ENCODE results near the gene LTBP3.

LTBP3 gene

DNA sequence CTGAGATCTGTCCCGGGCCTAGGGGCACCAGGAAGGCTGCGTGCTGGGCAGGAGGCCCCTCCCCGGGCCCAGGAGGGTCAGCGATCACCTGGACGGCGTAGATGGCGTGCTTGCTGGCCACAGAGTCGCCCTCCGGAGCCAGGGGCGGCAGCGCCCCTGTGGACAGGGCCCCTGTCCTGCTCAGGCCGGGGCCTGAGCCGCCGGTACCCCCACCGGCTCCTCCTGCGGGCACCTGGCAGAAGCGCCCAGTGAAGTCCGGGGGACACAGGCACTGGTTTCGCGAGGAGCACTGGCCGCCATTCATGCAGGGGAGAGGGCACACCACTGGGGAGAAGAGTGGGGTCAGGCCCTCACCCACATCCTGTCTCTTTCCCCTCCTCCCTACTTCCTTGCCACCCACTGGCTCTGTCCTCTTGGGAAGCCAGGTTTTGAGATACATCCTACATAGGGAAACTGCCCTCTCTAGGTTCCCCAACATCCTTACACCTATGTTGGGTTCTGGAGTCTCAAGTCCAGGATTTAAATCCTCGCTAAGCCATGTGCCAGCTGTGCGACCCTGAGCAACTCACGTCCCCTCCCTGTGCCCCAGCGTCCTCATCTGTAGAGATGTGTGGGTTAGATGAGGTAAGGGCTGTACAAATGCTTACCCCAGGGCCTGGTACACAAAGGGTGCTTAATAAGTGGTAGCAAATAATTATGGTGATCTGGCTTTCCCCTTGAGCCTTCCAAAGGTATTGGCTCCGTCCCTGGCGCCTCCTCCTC is 3.9 kb downstream of the LTBP3 start:
- no peak for DNase-seq (ENCODE audit: low spot score)

GRCh38 chr11:65553301-65554001 is 4.7 kb downstream of the LTBP3 start:
- no peak for DNase-seq (ENCODE audit: low spot score)

DNA sequence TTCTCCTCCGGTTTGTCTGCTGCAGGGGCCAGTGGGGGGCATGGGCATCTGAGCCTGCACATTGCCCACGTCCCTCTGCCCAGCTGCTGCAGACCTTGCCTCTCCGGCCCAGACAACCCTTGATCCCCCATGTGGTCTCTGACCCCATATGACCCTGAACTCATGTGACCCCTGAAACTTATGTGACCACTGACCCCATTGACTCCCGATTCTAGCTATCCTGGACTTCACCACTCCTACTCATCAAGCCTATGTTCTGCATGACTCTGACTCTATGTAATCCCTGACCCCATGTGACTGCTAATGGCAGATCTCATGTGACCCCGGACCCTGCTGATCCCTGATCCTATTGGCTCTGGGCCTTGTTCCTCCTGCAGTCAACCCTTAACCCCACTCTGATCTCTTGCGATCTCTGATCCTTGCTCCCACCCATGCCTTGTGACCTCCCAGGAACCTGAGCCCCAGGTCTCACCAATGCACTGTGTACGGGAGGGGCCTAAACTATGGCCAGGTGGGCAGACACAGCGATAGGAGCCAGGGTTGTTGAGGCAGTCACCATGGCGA is 5.7 kb downstream of the LTBP3 start:
- DNase-seq (ENCODE audit: low spot score), result no peak

GRCh38 chr11:65551572-65552387 is 6.4 kb downstream of the LTBP3 start:
- DNase-seq (ENCODE audit: low spot score), result no peak

DNA sequence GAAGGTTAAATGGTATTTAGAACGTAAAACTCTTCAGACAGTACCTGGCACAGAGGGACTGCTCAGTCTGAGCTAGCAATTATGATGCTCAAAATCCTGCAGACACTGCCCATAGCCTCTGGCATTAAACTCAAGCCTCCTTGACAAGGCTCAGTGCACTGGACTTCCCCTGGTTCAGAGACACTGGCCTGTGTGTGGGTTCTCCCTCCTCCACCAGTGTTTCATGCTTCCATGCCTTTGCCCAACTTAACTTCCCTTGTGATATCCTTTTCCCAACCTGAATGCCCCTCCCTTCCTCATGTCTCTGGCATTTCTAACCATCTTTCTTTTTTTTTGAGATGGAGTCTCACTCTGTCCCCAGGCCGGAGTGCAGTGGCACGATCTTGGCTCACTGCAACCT is 9.1 kb downstream of the LTBP3 start:
- DNase-seq (ENCODE audit: low spot score), result no peak

- DNase-seq (ENCODE audit: low spot score), result no peak
These were observed 9.8 kb downstream of the LTBP3 start for GRCh38 chr11:65548395-65548794.

GRCh38 chr11:65547446-65548125 is 10.6 kb downstream of the LTBP3 start:
- no peak for DNase-seq (ENCODE audit: low spot score)

DNA sequence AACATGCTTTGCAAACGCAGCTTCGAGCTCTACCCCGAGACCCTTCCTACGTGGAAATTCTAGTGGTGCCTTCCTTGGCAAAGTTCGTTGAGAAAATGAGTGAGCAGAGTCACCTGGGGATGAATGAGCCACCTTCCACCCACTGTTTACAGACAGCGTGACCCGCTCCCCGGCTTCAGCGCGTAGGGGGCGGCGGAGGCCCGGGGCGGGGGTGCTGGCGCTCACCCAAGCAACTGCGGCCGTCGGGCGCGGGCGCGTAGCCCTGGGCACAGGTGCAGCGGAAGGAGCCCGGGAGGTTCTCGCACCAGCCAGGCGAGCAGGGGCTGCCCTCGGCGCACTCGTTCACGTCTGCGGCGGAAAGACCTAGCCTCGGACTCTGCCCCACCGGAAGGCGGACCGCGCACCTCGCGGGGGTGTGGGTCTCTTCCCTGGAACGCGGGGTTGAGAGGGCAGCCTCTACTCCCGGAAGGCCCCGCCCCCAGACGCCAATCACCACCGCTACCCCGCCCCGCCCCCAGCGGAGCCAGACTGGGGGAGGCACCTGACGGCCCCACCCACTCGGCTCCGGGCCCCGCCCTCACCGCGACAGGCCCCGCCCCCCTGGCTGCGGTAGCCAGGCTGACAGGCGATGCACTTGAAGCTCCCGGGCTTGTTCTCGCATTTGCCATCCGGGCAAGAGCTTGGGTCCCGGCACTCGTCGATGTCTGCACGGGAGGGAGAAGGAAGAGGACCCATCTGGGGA is 11.8 kb downstream of the LTBP3 start:
- no peak for DNase-seq (ENCODE audit: low spot score)

DNA sequence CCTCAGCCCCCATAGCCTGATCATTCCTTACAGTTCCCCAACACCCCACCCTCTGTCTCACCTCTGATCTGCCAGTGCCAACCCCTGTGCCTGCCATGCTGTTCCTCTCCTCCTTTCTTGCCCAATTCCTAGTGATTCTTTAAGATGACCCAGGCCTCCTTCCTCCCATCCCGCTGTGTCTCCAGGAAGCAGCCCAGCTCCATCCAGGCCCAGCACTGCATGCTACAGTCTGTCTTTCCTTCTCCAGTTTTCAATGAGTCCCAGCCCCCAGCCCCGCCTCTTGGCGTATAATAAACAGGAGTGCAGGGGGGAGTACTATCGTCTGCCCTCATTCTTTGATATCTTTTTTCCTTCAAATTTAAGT is 12.3 kb downstream of the LTBP3 start:
- no peak for DNase-seq (ENCODE audit: low spot score)

DNA sequence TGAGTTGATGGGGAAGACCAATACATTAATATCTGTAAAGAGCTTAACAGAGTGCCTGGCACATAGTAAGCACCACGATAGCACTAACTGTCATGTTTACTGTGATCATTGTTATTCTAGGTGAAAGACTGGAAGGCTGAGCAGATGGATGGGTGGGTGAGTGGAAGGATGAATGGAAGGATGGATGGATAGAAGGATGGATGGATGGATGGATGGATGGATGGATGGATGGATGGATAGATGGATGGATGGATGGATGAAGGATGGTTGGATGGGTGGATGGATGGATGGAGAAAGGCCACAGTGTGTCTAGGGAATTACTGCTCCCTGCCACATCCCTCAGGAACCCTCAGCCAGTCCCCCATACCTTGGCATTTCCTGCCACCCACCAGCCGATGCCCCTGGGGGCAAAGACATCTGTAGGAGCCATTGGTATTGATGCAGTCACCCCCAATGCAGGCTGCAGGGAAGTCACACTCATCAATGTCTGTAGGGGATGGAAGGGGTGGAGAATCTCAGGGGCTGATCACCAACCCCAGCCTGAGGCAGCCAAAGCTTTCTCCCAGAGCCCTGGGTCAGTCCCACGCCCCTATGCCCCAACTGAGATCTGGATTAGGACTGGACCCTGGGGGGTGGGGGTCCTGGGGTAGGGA is 15.3 kb downstream of the LTBP3 start:
- DNase-seq (ENCODE audit: low spot score), result no peak

DNA sequence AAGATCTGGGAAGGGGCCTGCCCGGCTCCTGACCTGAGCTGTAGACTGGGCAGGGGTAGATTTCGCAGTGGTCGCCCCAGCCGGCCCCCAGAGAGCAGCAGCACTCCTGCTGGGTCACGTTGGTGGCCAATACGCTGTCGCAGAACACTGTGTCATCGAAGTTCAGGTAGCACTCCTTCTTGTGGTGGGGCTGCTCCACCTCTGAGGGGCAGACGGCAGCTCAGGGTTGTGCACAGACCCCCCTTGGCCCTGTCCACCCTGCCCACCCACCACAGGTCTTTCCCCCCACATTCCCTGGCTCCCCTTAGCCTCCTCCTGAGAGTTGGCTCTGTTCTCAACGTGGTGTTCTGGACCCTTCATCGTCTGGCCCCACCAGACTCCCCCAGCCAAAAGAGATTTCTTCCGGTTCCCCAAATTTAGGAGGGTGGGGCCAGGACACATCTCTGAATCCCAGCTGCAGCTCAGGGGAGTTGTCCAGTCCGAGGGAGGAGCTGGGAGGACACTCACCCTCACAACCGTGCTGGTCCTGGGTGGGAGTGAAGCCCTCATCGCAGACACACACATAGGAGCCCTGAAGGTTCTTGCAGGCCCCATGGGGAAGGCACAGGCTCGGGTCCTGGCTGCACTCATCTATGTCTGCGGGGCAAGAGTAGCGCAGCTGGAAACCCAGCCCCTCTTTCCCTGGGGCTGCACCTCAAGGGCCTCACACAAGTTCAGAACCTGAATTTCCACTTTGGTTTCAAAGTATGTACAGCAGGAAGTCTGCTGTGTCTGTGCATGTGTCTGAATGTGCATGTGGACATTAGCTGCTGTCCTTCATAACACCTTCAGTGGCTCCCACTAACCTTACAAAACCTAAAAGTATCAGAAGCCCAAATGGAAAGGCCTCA is 16.8 kb downstream of the LTBP3 start:
- no peak for DNase-seq (ENCODE audit: low spot score)

DNA sequence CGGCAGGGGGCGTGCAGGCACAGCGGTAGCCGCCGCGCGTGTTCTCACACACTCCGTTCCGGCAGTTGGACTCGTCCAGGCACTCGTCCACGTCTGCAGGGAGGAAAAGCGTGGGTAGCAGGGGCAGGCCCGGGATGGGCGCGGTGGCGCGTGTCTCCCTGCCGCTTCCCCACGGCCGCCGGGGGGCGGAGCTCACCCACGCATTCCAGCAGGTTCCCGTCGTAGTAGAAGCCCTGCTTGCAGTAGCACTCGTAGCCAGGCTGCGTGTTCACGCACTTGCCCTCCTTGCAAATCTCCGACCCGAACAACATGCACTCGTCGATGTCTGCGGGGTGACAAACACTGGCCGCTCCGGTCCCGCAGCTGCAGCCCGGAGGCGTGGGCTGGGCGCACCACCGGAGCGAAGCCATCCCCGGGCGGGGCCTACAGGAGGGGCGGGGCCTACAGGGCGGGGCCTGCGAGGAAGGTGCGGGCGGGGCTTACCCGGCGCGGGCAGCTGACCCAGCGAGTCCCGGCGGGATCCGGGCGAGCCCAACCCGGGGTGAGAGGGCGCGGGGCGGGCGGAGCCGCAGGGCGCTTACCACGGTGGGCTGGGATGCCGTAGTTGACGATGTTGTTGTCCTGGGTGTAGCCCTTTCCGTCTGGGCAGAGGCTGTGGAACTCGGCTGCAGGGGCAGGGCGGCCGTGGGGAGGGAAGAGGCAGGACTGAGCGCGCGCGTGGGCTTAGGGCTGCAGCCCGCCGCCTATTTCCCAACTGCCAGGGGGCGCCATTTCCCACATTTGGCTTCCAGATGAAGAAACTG is 17.7 kb downstream of the LTBP3 start:
- DNase-seq (ENCODE audit: low spot score), result peak; percentile 86

DNA sequence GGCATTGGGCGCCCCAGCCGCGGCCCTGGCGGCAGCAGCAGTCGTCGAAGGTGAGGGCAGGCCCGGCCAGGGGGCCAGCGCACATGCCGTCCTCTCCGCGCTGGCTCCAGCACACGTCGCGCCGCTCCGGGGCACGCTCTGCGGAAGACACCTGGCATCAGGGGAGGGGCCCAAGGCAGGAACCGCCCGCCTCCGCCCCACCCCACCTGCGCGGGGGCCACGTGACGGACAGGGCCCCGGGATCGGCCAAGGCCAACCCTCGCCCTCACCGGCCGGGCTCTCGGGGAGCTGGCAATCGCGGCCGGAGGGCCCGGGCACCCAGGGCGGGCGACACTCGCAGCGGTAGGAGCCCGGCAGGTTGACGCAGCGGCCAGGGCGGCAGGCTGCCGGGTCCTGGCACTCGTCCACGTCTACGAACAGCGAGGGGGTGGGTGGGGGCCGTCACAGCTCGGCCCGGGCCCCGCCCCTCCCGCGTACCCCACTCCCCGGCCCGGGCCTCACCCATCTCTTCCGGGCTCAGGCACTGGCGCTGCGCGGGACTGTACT is 18.3 kb downstream of the LTBP3 start:
- no peak for DNase-seq (ENCODE audit: low spot score)

DNA sequence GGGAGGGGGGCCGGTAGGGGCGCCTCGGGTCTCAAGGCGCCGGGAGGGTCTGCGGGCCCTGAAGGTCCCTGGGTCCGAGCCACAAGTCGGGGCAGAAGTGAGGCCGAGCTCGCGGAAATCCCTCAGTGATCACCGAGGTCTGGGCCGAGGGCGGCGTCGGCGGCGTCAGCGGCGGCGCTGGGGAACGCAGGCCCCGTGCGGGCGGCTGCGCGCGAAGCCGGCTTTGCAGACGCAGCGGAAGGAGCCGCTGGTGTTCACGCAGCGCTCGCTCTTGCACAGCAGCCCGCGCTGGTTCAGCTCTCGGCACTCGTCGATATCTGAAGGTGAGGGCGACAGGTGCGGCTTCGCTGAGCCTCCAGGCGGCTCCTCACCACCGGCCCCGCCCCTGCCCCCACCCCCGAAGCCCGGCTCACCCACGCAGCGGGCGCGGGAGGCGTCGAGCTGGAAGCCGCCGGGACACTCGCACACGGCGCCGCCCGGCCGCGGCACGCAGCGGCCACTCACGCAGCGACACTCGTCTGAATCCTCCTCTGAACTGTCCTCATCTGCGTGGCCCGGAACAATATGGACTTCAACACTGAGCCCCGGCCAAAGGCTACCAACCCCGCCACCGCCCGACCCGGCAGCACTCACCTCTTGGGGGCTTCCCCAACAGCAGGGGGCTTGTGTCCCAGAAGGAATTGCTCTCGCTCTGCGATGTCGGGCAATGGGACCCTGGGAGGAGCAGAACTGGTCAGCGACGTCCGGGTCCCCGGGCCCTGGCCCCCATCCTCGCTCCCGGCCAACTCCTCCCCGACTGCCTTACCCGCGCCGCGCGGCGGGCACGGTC is 19.0 kb downstream of the LTBP3 start:
- no peak for DNase-seq (ENCODE audit: low spot score)

DNA sequence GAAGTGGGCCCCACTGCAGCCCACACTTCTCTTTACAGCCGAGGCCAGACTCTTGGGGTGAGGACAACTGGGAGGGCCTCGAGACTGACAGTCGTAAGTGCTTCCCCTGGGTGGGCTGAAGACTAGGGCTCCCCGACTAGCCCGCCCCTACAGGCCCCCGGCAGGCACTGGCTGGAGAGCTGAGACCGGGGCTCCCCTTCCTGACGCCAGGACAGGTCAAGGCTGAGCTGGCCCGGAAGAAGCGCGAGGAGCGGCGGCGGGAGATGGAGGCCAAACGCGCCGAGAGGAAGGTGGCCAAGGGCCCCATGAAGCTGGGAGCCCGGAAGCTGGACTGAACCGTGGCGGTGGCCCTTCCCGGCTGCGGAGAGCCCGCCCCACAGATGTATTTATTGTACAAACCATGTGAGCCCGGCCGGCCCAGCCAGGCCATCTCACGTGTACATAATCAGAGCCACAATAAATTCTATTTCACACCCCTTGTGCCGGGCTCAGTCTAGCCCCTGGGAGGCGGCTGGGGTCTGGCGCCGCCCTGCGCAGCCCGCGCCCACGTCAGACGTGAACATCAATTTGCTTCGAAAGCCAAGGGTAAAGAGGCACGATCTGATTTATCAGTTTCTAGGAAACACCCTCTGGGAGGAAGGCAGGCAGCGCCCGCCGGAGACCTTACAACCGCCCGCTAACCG is 19.8 kb downstream of the LTBP3 start:
- no peak for DNase-seq (ENCODE audit: low spot score)

DNA sequence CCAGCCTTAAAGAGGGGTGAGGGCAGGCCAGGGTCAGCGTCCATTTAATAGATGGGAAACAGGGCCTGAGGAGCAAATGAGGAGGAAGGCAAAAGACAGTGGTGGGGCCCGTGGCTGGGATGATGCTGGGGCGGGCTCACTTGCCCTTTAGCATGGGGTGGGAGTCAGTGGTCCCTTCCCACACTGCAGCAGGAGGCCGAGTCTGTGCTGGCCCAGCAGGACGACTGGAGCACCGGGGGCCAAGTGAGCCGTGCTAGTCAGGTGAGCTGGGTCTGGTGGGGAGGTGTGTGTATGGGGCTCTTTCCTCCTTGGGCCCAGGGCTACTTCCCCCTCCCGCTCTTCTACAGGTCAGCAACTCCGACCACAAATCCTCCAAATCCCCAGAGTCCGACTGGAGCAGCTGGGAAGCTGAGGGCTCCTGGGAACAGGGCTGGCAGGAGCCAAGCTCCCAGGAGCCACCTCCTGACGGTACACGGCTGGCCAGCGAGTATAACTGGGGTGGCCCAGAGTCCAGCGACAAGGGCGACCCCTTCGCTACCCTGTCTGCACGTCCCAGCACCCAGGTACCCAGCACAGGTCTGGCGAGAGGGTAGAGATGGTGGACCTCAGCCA is 20.4 kb downstream of the LTBP3 start:
- no peak for DNase-seq (ENCODE audit: low spot score)

GRCh38 chr11:65537296-65537597 is 20.9 kb downstream of the LTBP3 start:
- no peak for DNase-seq (ENCODE audit: low spot score)
